GM21717 (cell line): ENCODE data around the gene DNAJB5.
"Not testable (repeated sequence)": the region's sequence is repeated elsewhere in the genome, so short reads cannot be mapped to it uniquely, and the experiment has no call there.

Experiments
- ATAC-seq: cut with Tn5 transposase; IDR thresholded peaks from one replicate; pipeline ENCODE4 v1.9.1; 2021; ENCODE audit warnings: mild to moderate bottlenecking, moderate library complexity; ENCODE audit not compliant: unreplicated experiment

The DNAJB5 gene

GRCh38 chr9:34998266-34998665 is 8.7 kb downstream of the DNAJB5 start:
- ATAC-seq: no peak

- ATAC-seq: no peak
Measured at GRCh38 chr9:34999576-34999975, 10.0 kb downstream of the DNAJB5 start.

- ATAC-seq: no peak
Measured at GRCh38 chr9:35000535-35001284, 11.2 kb downstream of the DNAJB5 start.

- ATAC-seq: no peak
Measured at GRCh38 chr9:35001285-35001677, 11.7 kb downstream of the DNAJB5 start.

- ATAC-seq: no peak
Measured at GRCh38 chr9:35001803-35002502, 12.4 kb downstream of the DNAJB5 start.

GRCh38 chr9:35002623-35003022 is 13.1 kb downstream of the DNAJB5 start:
- ATAC-seq: no peak

GRCh38 chr9:35004299-35004698 is 14.8 kb downstream of the DNAJB5 start:
- not testable (repeated sequence) for ATAC-seq

GRCh38 chr9:35010351-35010958 is 20.9 kb downstream of the DNAJB5 start:
- no peak for ATAC-seq

- ATAC-seq: no peak
Measured at GRCh38 chr9:35014517-35014916, 25.0 kb downstream of the DNAJB5 start.

GRCh38 chr9:35023443-35023842 is 33.9 kb downstream of the DNAJB5 start:
- ATAC-seq: not testable (repeated sequence)

- ATAC-seq: no peak
Measured at GRCh38 chr9:35026671-35027070, 37.1 kb downstream of the DNAJB5 start.

GRCh38 chr9:35027374-35027773 is 37.8 kb downstream of the DNAJB5 start:
- ATAC-seq: no peak

- no peak for ATAC-seq
Measured at GRCh38 chr9:35027860-35028259, 38.3 kb downstream of the DNAJB5 start.

- ATAC-seq: no peak
Measured at GRCh38 chr9:35028341-35028740, 38.8 kb downstream of the DNAJB5 start.

- no peak for ATAC-seq
Measured at GRCh38 chr9:35029241-35029640, 39.7 kb downstream of the DNAJB5 start.

GRCh38 chr9:35029852-35030251 is 40.3 kb downstream of the DNAJB5 start:
- no peak for ATAC-seq

- ATAC-seq: no peak
Measured at GRCh38 chr9:35033101-35033500, 43.6 kb downstream of the DNAJB5 start.

GRCh38 chr9:35035851-35036701 is 46.5 kb downstream of the DNAJB5 start:
- ATAC-seq: no peak

- ATAC-seq: no peak
Measured at GRCh38 chr9:35042081-35042604, 52.6 kb downstream of the DNAJB5 start.

- ATAC-seq: no peak
Measured at GRCh38 chr9:35042891-35043545, 53.5 kb downstream of the DNAJB5 start.
